Keratinocyte (primary cell): ENCODE results near the gene SLC27A1. TPM values are rescaled to one million over a fixed set of nuclear protein-coding genes. Genes with fewer than 3 reads are reported as not detected.

Source experiments
- DNase-seq: peaks from one replicate; pipeline ENCODE4 v3.0.0-alpha.2; 2011; ENCODE audit warnings: low read depth, missing footprints, low spot score
- FAIRE-seq: peaks from 2 replicates; lab custom pipeline; 2011; peaks lifted over from hg19 to GRCh38; lab: Jason Lieb, UNC
- H2AFZ ChIP-seq: 2 replicates; pipeline ENCODE4 v1.6.0; 2012; ENCODE audit warnings: low read length, control low read depth, inconsistent platforms; ENCODE audit not compliant: control insufficient read depth
- H3K27ac ChIP-seq: 2 replicates; pipeline ENCODE4 v1.5.1; 2011; ENCODE audit warnings: low read length; ENCODE audit not compliant: control insufficient read depth, insufficient read depth
- H3K27me3 ChIP-seq: 3 replicates; pipeline ENCODE4 v1.6.0; 2011; ENCODE audit warnings: low read length; ENCODE audit not compliant: control insufficient read depth, insufficient read depth; ENCODE audit errors: extremely low read depth
- H3K36me3 ChIP-seq, 2 experiments: 2 replicates in 1 of 2; 3 replicates in 1 of 2; pipeline ENCODE4 v1.5.1; 2011; ENCODE audit warnings: low read length in 2 of 2, mild to moderate bottlenecking in 1 of 2; ENCODE audit not compliant: control insufficient read depth in 2 of 2, insufficient read depth in 2 of 2; ENCODE audit errors: extremely low read depth in 1 of 2
- H3K4me1 ChIP-seq: 3 replicates; pipeline ENCODE4 v1.5.1; 2011; ENCODE audit warnings: low read length; ENCODE audit not compliant: control insufficient read depth, insufficient read depth; ENCODE audit errors: extremely low read depth
- H3K4me2 ChIP-seq: 3 replicates; pipeline ENCODE4 v1.6.0; 2011; ENCODE audit warnings: low read depth, low read length; ENCODE audit not compliant: control insufficient read depth, insufficient read depth; ENCODE audit errors: extremely low read depth
- H3K4me3 ChIP-seq, 3 experiments: fragments of 200-600 bp in 1 of 3; sonication (generic) in 1 of 3; 2 replicates in 2 of 3; 3 replicates in 1 of 3; pipeline ENCODE4 v1.5.1; 2011 to 2016; ENCODE audit warnings: low read length in 3 of 3, mild to moderate bottlenecking in 3 of 3, control low read depth in 2 of 3, inconsistent platforms in 1 of 3, low read depth in 1 of 3, mixed read lengths in 1 of 3, mixed run types in 1 of 3, moderate library complexity in 1 of 3; ENCODE audit not compliant: control insufficient read depth in 2 of 3, insufficient read depth in 2 of 3; ENCODE audit errors: extremely low read depth in 1 of 3
- H3K79me2 ChIP-seq: 2 replicates; pipeline ENCODE4 v1.6.0; 2012; ENCODE audit warnings: low read length; ENCODE audit not compliant: control insufficient read depth, insufficient read depth
- H3K9ac ChIP-seq: 3 replicates; pipeline ENCODE4 v1.6.0; 2011; ENCODE audit warnings: low read length; ENCODE audit not compliant: control insufficient read depth, insufficient read depth; ENCODE audit errors: extremely low read depth
- H3K9me1 ChIP-seq: 3 replicates; pipeline ENCODE4 v1.6.0; 2011; ENCODE audit warnings: low read length; ENCODE audit not compliant: control insufficient read depth, insufficient read depth; ENCODE audit errors: extremely low read depth
- H3K9me3 ChIP-seq: 2 replicates; pipeline ENCODE4 v1.5.1; 2012; ENCODE audit warnings: low read depth, low read length; ENCODE audit not compliant: control insufficient read depth
- H4K20me1 ChIP-seq: 3 replicates; pipeline ENCODE4 v1.6.0; 2011; ENCODE audit warnings: low read length; ENCODE audit not compliant: control insufficient read depth, insufficient read depth; ENCODE audit errors: extremely low read depth
- EZH2 ChIP-seq: IDR thresholded peaks from one replicate; pipeline ENCODE4 v1.6.1; 2012; ENCODE audit warnings: inconsistent platforms, mild to moderate bottlenecking, low read length, moderate library complexity
- dilution Hi-C: fragments of 300-500 bp; cut with MboI; formaldehyde crosslinking; loops from one replicate; pipeline ENCODE4 v1.7.0; 2020; ENCODE audit warnings: low sequenced_read_pairs; ENCODE audit not compliant: extremely low pct_ligation_motif_present
- polyA plus RNA-seq, 5 experiments: library from polyadenylated mRNA; depleted of rRNA in 3 of 5; stranded (reverse) in 3 of 5; stranded (forward) in 1 of 5; unstranded in 1 of 5; fragments of >200 nt; gene quantifications; 1 replicate in 1 of 5; 2 replicates in 3 of 5; 3 replicates in 1 of 5; pipeline versions ENCODE4 v1.2.1 to v1.2.3, GENCODE V29; 2011 to 2012; ENCODE audit warnings: missing spikeins in 2 of 5, low read depth in 1 of 5, low replicate concordance in 1 of 5
- TF ChIP-seq, protein P1 (sequence below), 3 experiments: IDR thresholded peaks in 1 of 3; conservative IDR thresholded peaks in 1 of 3; optimal IDR thresholded peaks in 1 of 3; 2 replicates in 2 of 3; 3 replicates in 1 of 3; pipeline versions ENCODE3 to v1.5.1; 2011; ENCODE audit warnings: low read length in 3 of 3, mild to moderate bottlenecking in 3 of 3, moderate library complexity in 2 of 3, control low read depth in 1 of 3, inconsistent platforms in 1 of 3; ENCODE audit not compliant: insufficient read depth in 2 of 3; ENCODE audit errors: extremely low read depth in 1 of 3

SLC27A1 gene
- polyA plus RNA-seq, 1 donor (not counting 4 experiments of a cell fraction or from before 2014, with no cell fraction given): 8.4 TPM

DNA sequence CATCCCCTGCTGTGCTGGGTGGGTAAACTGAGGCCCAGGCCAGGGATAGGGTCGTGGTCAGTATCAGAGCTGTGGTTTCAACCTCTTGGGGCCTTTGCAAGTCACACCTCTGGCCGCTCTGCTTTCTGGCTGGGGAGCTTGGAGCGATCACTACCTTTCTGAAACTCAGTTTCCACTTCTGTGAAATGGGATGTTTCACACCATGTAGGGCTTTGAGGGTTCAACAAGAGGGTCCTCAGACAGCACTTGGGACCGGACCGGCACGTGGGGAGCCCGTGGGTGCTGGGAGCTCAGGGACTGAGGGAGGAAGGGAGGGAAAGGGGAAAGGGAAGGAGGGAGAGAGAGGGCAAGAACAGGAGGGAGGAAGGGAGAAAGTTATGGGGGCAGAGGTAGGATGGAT, 62.2 kb downstream of the SLC27A1 start:
- TF ChIP-seq, protein P1, sequence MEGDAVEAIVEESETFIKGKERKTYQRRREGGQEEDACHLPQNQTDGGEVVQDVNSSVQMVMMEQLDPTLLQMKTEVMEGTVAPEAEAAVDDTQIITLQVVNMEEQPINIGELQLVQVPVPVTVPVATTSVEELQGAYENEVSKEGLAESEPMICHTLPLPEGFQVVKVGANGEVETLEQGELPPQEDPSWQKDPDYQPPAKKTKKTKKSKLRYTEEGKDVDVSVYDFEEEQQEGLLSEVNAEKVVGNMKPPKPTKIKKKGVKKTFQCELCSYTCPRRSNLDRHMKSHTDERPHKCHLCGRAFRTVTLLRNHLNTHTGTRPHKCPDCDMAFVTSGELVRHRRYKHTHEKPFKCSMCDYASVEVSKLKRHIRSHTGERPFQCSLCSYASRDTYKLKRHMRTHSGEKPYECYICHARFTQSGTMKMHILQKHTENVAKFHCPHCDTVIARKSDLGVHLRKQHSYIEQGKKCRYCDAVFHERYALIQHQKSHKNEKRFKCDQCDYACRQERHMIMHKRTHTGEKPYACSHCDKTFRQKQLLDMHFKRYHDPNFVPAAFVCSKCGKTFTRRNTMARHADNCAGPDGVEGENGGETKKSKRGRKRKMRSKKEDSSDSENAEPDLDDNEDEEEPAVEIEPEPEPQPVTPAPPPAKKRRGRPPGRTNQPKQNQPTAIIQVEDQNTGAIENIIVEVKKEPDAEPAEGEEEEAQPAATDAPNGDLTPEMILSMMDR (optimal IDR thresholded peaks at IDR 0.05 in 1 of 3, IDR thresholded peaks at IDR 0.05 in 1 of 3, conservative IDR thresholded peaks at IDR 0.05 in 1 of 3; ENCODE audit: extremely low read depth in 1 of 3, insufficient read depth in 2 of 3, low read length in 3 of 3): no peak
- no peak for TF ChIP-seq EZH2
- FAIRE-seq: no peak
- no peak overlapping the region for H3K4me2 ChIP-seq

DNA sequence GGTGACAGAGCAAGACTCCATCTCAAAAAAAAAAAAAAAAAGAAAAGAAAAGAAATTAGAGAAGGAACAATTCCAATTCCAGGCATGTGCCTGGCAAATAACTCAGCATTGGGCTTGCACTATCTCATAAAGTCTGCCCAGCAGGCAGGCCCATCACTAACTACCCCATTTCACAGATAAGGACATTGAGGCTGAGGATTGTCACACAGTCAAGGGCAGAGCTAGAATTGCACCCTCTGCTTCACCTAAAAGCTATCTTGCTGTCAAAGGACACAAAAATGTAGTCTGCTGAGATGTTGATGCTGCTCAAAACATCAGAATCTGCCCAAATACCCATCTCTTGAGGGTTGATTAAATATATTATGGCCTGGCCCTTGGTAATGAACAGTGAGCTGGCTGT, 64.4 kb downstream of the SLC27A1 start:
- dilution Hi-C loops: no loop called here
- Histone ChIP-seq H3K4me2 (no peak overlapping the region), H3K27me3 (peaks cover 16% of the 10 kb centered on the region), H3K9me3 (no peaks in the 10 kb centered on the region), H3K27ac (no peak overlapping the region), H3K9ac (no peak overlapping the region), H3K4me3 (no peak overlapping the region), H3K36me3 (no peaks in the 10 kb centered on the region), H4K20me1 (no peaks in the 10 kb centered on the region), H3K9me1 (no peaks in the 10 kb centered on the region), H3K4me1 (peaks cover 7% of the 10 kb centered on the region), H2AFZ (no peak overlapping the region), H3K79me2 (no peaks in the 10 kb centered on the region)
- TF ChIP-seq, protein P1 (optimal IDR thresholded peaks at IDR 0.05 in 1 of 3, IDR thresholded peaks at IDR 0.05 in 1 of 3, conservative IDR thresholded peaks at IDR 0.05 in 1 of 3; ENCODE audit: extremely low read depth in 1 of 3, insufficient read depth in 2 of 3, low read length in 3 of 3): no peak
- no peak for TF ChIP-seq EZH2
- DNase-seq: no peak
- FAIRE-seq: no peak

More for the DNA sequence above, 62.2 kb downstream of the SLC27A1 start:
- Histone ChIP-seq H3K4me3 (no peak overlapping the region), H3K79me2 (no peaks in the 10 kb centered on the region), H4K20me1 (no peaks in the 10 kb centered on the region), H3K4me1 (no peaks in the 10 kb centered on the region), H2AFZ (no peak overlapping the region), H3K9ac (no peak overlapping the region), H3K27ac (no peak overlapping the region), H3K27me3 (peaks cover 6% of the 10 kb centered on the region), H3K9me1 (no peaks in the 10 kb centered on the region), H3K9me3 (no peaks in the 10 kb centered on the region), H3K36me3 (no peaks in the 10 kb centered on the region)
- dilution Hi-C loops: no loop called here
- DNase-seq: no peak
